HG03575 (cell line): ENCODE measurements around the gene PGC.

ENCODE experiments used
- ATAC-seq: cut with Tn5 transposase; IDR thresholded peaks from one replicate; pipeline ENCODE4 v1.9.1; 2021; ENCODE audit not compliant: unreplicated experiment, insufficient number of reproducible peaks, low FRiP score; ENCODE audit errors: extremely low read depth

Gene PGC

DNA sequence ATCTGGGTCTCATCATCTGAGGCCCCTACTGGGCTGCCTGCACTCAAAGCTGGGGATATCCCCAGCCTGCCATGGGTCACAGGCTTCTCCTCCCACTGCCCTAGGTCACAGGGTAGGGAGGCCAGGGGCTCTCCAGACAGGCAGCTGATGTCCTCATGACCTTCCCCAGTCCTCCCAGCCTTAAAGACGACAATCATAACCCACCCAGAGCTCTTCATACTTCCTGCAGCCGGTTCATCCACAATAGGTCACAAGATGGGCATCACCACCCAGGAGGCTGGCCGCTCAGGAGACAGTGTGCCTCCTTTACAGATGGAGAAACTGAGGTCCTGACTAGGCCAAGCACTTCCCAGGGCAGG, 27.0 kb downstream of the PGC start:
- ATAC-seq: no peak

DNA sequence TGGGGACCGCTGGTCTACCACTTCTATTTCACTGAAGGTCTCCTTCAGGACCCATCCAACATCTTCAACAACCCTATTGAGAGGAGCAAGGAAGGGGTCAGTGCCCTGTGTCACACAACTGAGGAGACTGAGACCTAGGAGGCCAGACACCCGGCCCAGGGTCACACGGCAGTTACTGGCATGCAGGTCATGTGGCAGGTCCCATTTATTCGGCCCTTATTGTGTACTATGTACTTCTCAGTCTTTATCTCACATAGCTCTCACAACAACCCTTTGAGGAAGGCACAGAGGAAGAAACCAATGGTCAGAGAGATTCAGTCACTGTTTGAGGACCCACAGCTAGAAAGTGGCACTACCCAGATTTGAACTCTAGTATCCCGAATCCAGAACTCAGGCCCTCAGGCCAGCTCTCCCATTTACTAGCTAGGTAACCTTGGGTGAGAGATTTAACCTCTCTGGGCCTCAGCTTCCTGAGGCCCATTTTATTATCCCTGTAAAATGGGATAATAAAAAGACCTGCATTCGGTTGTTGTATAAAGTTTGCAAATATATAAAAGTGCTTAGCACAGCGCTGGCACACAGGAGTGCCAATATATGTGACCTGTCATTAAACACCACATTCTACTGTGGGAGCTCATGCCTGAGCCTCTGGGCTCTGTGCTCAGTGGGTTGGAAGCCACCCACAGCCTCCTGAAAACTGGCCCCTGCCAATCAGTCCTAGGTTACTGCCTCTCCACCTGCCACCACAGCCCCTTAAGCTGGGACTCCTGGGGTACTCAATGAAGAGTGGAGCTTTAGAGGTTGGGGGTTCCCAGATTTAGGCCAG, 27.5 kb downstream of the PGC start:
- no peak for ATAC-seq

DNA sequence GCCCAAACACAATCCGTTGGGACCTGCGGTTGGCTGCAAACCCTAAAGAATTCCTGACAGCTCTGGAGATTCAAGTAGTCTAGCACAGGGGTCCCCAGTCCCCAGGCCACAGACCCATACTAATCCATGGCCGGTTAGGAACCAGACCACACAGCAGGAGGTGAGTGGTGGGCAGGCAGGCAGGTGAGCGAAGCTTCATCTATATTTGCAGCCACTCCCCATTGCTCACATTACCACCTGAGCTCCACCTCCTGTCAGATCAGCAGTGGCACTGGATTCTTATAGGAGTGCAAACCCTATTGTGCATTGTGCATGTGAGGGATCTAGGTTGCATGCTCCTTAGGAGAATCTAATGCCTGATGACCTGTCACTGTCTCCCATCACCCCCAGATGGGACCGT, 28.4 kb downstream of the PGC start:
- no peak for ATAC-seq

GRCh38 chr6:41717392-41717736, 29.8 kb downstream of the PGC start:
- ATAC-seq: no peak

DNA sequence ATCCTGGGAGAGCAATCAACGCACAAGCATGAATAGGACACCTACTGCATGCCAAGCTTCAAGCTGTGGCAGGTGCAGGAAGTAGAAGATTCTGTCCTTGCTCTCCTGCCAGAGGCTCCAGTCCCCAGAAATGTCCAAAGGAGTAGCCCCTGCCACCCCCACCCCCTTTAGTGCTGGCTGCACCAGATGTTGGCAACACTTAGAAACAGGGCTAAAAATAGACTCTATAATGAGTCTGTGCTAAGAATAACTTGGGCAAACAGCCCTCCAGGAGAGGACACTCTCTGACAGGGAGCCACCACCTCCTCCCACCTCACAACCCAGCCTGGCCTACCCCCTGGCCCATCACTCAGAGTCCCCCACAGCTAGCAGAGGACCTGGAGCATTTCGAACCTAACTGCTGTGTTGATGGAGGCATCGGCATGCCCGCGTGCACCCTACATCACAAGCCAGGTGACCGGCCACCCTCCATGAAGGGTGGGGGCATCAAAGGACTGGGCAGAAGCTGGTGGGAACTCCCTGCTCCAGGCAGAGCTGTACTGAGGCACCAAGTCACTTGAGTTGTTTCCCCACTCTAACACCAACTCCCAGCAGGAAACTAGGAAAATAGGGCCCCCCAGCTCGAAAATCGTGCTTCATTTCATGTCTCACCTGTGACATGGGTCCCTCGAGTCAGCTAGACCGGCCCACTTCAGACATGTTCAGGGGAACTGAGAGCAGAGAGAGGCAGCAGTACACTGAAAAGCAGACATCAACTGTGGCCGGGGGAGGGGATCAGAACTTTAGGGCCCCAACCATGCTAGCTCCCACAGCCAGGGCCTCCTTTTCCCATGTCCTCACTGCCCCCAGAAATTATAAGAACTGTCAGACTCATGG, 30.4 kb downstream of the PGC start:
- no peak for ATAC-seq

GRCh38 chr6:41715795-41716515, 31.2 kb downstream of the PGC start:
- ATAC-seq: no peak

DNA sequence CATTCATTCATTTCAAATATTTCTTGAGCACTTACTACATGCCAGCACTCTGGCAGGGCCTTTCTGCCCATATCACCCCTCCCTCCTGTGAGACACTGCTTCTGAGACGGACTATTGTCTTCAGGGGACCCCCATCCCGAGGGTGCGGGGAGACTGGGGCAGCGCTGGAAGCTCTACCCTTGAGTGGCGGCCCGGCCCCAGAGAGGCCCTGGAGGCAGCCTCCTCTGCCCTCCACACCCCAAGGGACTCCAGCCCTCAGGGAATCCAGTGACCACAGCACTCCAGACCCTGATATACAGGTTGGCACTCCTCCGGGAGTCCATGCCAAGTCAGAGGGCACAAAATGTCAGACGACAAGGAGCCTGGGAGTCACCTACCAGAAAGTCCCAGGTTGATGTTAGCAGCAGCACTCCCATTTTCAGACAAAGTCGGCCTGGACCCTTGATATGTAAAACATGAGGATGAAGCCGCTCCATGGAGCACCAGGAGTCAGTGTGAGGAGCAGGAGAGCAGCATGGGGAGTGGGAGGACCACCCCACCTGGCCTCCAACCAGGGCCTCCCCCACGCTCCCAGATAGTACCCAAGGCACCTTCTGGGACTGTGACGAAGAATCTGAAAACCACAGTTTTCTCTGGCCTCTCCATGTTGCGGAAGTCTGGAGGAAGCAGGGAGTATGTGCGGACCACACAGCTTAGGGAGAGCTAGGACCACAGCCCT, 32.5 kb downstream of the PGC start:
- ATAC-seq: no peak

- no peak for ATAC-seq
Observed at GRCh38 chr6:41713650-41714291, 33.4 kb downstream of the PGC start.

- ATAC-seq: no peak
Observed at GRCh38 chr6:41713159-41713649, 34.0 kb downstream of the PGC start.

DNA sequence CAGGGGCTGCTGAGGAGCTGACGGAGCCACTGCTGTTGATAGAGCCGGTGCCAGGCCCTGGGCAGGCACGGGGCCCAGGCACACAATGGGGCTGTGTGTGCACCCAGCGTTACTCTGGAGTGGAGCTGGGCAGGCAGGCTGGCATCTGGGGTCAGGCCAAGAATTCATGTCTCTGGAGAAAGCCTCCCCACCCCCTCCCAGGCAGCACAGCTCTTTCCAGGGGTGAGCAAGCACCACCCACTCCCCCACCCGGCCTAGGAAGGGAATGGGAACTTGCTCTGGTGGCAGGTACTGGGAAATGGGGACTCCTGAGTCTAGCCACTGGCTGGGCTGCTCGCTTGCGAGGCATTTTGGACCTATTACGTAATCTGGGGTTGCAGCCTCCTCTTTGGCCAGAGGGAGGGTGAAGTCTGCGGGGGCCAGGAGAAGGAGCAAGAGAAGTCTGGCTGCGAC, 34.5 kb downstream of the PGC start:
- no peak for ATAC-seq

GRCh38 chr6:41711323-41712038, 35.7 kb downstream of the PGC start:
- no peak for ATAC-seq

DNA sequence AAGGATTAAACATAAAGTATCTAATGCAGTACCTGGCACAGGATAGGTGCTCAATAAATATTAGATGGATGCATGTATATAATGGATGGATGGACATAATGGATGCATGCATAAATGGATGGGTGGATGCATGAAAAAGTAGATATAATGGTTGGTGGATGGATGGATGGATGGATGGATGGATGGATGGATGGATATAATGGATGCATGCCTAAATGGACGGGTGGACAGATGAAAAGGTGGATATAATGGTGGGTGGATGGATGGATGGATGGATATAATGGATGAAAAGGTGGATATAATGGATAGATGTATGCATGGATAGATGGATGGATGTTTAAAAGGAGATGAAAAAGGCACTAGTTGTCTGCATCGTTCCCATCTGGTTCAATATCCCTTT, 37.8 kb downstream of the PGC start:
- ATAC-seq: no peak

- no peak for ATAC-seq
Observed at GRCh38 chr6:41708856-41709255, 38.3 kb downstream of the PGC start.

DNA sequence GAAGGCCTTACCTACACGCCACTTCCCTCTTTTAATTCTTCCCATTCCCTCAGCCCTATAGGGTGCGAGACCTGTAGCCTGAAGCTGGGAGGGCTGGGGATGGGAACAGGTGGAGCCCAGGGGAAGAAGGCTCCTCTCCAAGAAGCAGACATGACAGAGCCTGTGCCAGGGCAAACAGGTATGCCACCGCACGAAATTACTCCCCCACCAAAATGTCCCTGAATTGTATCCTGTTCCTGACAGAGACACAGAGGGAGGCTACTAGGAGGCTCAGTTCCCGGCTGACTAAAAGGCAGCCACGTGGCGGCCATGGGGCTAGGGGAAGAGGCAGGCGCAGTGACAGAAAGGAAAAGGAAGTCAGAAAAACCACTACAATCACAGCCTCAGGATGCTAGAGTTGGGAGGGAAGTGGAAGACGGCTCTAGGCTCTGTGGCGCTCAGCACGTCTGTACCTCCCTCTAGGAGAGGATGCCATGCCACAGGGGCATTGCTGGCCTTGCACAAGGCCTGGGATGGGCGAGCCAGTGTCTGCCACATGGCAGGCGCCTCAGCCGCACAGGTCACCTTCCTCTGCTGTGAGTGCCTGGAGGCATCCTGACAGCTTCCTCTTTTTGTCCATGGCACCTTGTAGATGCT, 39.5 kb downstream of the PGC start:
- ATAC-seq: no peak

DNA sequence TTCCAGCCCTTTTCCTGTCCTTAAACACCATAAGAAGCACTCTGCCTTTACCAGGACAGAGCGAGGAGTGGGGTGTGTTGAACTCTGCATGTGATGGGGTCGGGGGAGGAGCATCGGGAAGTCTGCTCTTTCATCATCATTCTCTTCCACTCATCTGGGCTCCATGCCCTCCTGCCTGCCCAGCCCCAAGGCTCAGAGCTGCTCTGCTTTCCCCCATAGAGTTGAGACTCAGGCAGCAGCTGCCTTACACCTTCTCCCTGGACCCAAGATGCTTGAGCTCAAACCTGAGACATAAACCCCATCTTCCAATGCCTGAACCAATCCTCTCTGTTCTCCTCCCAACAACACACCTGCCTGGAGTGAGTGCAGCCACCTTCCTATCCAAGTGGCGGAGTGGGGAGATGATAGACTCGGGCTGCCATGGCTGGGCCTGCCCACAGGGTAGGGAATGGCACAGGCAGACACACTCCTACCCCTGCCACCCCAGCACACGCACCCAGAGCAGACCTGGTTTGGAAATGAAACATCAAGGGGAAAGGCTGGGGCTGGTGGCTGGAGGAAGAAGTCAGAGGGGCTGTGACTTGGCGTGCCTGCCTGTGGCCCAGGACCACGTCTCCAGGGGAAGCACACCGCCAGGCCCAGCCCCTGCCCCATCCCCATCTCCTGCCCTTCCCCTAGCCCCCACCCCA, 40.2 kb downstream of the PGC start:
- ATAC-seq: no peak

- ATAC-seq: no peak
Observed at GRCh38 chr6:41705996-41706835, 41.0 kb downstream of the PGC start.
